Measurements from ENCODE around the gene SLAMF8.

GRCh38 chr1:159823406-159823805 is 3.3 kb upstream of the SLAMF8 start:
- TF ChIP-seq REST (IDR thresholded peaks at IDR 0.05; ENCODE audit: insufficient read depth in 1 of 2, low read depth in 2 of 2, low read length in 1 of 2) (no peak), CTCF (IDR thresholded peaks at IDR 0.05) (no peak), POLR2AphosphoS5 (IDR thresholded peaks at IDR 0.05; ENCODE audit: low read depth, low read length) (no peak)

All from Panc1 (cell line).